Retina (tissue), 1 donor: Measurements from ENCODE around the gene ILF3.

ENCODE experiments used
- DNase-seq: peaks from one replicate; pipeline ENCODE4 v3.0.0-alpha.2; 2016

Gene ILF3

DNA sequence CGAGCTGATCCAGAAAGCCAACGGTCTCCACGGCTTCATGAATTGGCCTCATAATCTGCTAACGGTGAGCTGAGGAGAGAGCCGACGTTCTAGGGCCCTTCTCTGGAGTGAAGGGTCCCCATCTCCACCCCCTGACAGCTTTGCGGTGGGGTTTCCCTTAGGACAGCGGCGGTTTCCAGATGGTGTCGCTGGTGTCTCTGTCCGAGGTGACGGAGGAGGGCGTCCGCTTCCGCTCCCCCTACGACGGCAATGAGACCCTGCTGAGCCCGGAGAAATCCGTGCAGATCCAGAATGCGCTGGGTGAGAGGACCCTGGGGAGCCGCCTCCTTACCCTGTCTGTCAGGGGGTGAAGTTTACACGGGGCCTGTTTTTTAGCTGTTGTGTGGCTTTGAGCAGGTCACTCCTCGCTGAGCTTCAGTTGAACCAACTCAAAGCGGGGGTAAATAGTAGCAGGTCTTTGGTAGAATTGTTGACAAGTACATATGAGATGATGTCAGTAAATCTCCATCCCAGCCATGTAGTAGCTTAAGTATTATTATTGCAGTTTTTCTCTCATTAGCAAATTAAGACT lies 47.9 kb downstream of the ILF3 start:
- DNase-seq = peak; percentile 64

DNA sequence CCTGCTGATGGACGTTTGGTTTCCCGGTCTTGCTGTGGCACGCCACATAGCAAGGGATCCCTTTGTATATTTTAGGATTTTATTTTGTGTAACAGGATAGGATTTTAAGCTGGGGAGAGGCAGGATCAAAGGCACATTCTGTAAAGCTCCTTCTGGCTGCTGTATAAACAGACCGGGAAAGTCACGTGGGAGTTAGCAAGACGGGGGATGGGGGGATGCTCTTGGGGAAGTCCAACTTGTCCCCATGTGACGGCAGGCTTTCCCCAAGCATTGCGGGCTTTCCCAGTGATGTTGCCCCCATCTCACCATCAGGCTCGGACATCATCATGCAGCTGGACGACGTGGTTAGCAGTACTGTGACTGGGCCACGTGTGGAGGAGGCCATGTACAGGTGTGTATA lies 52.8 kb downstream of the ILF3 start:
- DNase-seq = no peak

DNA sequence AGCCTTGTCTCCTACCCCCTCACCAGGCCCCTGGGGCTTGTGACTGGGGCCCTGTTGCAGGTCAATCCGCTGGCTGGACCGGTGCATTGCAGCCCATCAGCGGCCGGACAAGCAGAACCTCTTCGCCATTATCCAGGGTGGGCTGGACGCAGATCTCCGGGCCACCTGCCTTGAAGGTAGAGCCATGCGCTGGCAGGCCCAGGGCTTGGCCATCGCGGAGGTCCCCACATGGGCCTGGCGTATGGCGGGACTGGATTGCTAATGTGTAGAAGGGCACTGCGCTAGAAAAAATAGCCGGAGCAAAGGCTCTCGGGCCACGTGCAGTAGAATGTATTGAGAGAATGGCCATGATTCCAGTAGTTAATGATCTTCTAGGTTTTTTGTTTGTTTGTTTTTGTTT lies 53.3 kb downstream of the ILF3 start:
- DNase-seq = no peak

DNA sequence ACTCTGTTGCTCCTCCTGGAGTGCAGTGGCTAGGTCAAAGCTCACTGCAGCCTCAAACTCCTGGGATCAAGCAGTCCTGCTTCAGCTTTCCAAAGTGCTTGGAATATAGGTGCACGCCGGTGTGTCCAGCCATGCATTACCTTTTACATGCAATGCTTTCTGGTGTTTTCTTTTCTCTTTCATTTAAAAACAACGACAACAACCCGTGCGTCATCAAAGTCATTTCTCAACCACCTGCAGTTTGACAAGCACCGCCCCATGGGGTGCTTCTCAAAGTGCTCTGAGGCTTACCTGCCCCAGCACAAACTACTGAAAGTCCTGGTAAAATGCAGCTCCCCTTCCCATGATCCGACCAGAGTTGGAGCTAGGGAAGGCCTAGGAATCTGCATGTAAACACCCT lies 54.1 kb downstream of the ILF3 start:
- DNase-seq = no peak

DNA sequence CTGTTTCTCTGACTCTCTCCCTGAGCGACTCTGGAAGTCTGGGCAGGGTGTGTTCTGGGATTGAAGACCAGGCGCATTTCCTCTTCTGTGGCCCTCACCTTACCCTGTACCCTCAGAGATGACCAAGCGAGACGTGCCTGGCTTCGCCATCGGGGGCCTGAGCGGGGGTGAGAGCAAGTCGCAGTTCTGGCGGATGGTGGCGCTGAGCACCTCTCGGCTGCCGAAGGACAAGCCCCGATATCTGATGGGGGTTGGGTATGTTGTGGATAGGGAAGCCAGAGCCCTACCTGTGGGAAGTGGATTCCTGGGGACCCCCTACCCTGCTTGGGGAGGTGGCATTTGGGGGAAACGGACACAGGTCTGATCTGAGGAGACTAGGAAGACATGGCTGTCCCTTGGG lies 57.9 kb downstream of the ILF3 start:
- no peak for DNase-seq

DNA sequence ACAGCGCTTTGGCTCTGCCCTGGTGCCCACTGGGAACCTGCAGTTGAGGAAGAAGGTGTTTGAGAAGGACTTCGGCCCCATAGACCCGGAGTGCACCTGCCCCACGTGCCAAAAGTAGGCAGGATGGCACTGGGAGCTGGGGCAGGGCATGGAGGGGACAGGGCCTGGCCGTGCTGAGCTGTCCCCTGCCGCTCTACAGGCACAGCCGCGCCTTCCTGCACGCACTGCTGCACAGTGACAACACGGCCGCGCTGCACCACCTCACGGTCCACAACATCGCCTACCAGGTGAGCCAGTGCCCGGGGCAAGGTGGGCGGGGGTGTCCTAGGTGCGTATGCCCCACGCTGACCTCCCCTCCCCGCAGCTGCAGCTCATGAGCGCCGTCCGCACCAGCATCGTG lies 58.6 kb downstream of the ILF3 start:
- DNase-seq = no peak

DNA sequence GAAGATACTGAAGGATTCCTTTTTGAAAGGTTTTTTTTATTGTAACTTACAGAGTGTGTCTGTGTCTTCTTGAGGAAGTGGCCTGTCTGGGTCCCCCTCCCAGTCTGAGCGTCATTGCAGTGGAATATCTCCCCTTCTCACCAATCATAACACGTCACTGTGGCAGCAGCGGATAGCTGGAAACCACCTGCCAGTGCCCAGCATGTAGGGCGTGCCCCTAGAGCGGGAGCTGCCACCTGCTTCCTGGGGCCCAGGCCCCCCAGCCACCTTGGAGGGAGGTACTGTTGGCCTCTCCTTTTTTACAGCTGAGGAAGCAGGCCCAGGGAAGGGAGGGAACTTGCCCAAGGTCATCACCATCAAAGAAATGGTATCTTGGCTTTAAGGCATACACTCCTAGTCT lies 59.2 kb downstream of the ILF3 start:
- DNase-seq = no peak

DNA sequence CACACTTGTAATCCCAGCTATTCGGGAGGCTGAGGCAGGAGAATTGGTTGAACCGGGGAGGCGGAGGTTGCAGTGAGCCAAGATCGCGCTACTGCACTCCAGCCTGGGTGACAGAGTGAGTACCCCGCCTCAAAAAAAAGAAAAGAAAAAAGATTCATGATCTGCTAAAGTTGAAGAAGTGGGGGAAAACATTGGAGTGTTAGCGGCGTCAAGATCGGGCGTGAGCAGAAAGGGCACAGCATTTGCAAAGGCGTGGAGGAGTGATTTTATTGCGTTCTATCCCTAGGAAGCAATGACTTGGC lies 62.9 kb downstream of the ILF3 start:
- DNase-seq = no peak

DNA sequence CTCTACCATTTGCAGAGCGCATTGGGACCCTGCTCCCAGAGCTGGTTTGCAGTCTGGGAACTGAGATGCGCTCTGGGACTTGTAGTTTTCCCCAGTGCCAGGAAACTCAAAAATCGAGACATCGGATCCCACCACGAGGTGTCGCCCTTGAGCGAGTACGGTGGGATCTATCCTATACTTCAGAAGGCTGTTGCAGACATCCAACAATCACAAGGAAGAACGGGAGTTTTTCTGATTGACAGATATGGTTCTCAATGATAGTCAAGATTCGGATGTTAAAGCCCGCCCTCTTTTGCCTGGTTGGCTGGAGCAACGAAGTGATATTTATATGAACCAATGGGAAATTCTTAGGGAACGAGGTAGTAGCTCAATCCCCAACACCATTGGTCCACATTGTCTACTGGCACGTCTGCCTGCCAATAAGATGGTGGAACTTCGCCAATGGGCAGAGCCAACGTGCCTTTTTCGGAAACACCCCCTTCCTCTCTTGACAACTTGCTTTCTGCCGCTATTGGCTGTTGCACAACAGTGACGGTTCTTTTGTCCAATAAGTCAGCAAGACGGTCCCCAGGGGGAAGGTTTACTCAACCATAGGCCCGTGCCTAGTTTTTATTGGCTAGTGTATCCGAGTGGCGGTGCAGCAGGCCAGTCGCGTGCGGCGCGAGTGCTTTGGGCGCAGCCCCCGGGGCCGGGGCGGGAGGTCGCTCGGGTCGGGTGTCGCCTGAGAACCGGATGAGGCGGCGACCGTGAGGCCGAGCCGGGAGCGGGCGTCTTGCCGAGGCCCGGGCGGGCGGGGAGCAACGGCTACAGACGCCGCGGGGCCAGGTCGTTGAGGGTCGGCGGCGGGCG lies 63.4 kb downstream of the ILF3 start, which contains the start of gene DNM2:
Gene DNM2 (plus strand): TSS at position 724 of the 849 bp plus-strand sequence. CDS start 164 bp downstream, outside the sequence.
- DNase-seq = peak; percentile 97

DNA sequence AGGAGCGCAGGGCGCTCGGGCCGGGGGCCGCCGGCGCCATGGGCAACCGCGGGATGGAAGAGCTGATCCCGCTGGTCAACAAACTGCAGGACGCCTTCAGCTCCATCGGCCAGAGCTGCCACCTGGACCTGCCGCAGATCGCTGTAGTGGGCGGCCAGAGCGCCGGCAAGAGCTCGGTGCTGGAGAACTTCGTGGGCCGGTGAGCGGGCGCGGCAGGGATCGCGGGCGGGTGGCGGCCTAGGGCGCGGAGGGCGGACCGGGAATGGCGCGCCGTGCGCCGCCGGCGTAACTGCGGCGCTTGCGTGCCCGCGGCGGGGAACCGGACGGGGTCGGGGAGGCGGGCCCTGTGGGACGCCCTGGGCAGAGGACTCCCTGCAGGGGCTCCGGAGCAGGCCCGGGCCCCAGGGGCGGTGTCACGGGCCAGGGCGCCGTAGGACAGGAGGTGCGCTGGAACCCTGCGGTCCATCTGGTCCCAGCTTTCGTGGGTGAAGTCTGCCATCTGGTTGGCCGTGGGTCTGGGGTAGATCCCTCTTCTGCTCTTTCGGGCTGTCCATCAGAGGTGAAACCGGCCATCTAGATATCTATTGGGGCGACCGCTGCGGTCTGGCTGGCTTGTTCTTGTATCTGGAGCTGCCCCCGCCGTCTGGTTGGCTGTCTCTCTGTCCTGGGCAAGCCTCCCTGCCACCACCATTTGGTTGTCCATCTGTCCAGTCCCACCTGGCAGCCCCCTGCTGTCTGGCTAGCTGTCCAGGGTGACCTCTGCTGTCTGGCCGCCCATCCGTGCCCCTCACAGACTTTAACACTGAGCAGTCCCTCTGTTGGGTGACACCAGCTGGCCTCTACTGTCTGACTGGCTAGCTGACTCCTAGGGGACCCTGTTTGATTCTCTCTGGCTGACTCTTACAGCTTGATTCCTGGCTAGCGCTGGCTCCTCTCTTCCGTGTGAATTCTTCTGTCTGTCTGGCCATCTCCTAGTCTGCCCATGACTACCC lies 64.4 kb downstream of the ILF3 start:
- peak; percentile 72 for DNase-seq

DNA sequence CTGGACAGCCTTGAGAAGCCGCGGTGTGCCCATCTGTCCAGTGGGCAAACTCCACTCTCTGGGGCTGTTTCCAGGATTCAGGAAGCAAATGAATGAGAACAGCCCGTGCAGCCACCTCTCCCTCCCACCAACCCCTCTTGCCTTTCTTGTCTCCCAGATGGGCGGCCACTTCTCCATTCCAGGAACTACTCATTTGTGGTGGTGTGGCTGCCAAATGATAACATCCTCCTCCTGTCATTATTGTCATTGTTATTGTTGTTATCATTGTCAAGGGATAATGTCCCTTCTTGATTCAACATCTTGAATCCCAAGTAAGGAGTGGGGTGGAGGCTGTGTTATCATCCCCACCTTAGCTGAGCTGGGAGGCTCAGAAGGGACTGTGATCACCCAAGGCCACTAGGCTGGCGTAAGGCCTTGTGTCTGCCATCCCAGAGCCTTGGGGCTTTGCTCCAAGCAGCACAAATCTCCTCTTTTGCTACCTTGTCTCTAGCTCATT lies 65.4 kb downstream of the ILF3 start:
- no peak for DNase-seq

DNA sequence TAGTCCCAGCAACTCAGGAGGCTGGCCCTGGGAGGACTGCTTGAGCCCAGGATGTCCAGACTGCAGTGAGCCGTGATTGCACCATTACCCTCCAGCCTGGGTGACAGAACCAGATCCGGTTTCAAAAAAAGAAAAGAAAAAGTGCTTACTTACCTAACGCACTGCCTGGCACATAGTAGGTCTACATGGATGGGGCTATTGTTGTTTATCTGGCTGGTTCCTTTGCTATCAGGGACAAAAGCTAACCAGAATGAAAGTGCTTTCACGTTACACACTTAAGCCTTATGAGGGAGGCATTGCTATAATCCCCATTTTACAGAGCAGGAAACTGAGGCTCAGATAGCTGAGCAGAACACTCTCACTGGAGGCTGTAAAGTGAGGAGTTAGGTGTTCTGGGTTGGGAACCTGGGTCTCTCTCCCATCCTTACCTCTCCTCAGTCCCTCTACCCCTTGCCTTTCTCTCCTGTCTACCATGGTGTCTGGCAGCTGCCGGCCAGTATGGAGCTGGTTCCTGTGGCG lies 66.5 kb downstream of the ILF3 start:
- no peak for DNase-seq

DNA sequence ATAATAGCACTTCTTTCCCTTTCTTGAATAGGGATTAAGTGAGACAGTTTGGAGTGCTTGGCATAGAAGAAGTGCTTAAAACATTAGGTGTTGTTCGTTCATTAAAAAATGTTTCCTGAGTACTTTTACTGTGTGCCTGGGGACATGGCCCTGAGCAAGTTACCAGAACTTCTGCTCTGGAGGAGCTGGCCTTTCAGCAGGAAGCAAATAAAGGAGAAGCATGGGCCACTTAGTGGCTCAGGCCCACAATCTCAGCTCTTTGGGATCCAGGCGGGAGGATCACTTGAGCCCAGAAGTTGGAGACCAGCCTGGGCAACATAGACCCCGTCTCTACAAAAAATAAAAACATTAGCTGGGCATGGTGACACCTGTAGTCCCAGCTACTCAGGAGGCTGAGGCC lies 69.4 kb downstream of the ILF3 start:
- no peak for DNase-seq

DNA sequence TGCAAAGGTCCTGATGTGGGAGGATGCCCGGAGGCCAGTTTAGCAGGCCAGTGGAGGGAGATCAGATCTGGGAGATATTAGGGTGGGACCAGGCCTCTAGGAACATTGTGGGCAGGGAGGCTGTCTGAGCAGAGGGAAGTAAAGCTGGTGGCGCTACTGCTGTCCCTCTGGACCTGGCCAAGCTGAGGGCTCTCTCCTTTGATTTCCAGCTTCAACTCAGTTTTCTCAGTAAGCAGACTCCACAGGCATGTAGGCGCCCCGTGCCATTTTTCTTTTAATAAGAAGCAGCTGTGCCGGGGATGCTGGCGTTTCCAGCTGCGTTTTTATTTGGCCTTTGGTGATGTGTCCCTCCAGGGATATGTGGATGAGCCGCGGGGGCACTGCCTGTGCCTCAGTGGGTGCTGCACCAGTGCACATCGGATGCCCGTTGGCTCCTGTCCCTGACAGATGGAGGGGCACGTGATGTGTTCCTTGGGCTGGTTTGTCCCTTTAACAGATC lies 70.5 kb downstream of the ILF3 start:
- DNase-seq = no peak

DNA sequence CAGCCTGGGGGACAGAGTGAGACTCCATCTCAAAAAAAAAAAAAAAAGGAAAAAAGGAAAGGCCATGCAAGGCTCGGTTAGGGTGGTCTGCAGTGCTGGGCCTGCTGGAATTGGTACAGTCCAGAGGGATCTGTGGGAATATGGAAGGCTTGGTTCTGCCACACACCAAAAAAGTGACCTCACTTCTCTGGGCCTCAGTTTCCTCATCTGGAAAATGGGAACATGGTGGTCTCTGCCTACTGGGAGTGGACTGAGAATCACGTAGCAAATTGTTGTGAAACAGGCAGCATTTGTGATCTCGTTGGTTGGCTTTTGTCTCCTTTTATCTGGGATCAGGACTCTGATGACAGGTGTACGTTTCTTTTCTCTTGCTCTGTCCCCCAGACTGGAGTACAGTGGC lies 71.3 kb downstream of the ILF3 start:
- no peak for DNase-seq

DNA sequence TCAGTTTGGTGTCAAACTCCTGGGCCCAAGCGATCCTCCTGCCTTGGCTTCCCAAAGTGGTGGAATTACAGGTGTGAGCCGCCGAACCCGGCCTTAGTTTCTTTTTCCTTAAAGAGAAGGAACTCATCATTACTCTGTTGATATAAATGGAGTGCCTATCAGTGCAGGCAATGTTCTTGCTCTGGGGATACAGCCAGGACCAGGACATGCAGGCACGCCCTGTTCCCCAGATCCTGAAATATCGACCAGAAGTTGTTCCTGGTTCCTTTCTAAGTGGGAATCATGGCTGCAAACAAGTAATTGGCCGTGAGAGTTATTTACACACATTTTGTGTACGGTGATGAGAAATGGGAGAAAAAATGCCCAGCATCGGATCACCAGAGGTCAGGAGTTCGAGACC lies 72.1 kb downstream of the ILF3 start:
- no peak for DNase-seq

DNA sequence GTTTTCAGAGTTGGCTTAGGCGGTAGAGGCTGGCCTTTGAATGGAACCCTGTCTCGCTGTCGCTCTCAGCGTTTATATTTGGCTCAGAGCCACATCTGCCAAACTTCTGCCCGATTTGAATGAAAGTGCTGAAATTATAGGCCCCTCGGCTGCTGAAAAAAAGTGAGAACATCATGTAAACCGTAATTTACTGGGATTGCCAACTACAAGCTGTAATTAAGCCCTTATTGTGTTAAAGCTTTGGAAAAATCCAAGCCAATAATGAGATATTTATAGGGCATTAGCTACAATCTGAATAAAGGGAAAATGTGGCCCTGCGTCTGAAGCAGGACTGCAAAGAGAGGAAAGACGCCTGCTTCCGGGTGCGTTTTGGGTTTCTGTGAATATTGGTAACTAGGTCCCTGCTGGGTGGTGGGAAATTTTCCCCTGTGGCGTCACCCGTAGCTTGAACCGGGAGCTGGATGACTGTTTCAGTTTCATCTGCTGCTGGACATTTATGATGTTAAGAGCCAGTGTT lies 73.6 kb downstream of the ILF3 start:
- DNase-seq = no peak

DNA sequence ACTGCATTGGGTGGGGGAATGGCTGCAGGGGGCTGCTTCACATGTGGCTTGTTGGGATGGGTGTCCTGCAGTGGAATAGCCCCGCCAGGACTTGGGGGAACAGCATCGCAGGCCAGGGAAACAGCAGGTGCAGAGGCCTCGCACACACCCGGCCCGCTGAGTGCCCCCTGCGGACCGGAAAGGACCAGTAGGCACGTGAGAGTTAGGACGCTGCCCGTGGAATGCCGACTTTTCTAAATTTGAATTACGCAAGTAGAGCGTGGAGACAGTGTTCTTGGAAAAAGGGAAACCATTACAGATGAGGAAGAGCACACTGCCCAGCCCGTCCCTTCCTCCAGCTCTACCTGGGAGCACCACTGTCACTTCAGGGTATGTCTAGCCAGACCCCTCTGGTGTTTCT lies 75.3 kb downstream of the ILF3 start:
- DNase-seq = no peak

DNA sequence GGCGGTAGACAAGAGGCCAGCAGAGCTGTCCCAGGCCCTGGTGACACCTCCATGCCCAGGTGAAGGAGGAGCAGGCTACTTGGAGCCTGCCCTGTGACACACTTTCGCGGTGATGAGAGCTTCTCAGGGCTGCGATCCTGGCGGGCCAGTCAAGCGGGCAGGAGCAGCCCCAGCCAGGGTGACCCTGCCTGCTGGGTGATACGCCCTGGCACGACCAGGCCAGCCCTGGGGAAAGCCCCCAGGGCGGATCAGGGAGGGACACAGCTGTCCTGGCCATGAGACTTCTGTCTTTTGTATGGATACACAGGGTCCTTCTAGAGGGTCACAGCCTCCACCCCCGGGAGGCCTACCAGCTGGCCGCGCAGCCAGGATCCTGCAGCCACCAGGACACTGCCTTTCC lies 76.8 kb downstream of the ILF3 start:
- DNase-seq = no peak

DNA sequence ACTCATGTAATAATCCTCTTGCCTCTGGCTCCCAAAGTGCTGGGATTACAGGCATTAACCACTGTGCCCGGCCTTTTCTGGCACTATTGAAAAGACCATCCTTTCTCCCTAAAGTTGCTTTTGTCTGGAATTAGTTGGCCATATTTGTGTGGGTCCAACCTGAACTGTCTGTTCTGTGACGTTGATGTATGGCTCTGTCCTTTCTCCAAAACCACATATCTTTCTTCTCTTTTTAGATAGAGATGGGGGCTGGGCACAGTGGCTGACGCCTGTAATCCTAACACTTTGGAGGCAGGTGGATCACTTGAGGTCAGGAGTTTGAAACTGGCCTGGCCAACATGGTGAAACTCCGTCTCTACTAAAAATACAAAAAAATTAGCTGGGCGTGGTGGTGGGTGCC lies 81.6 kb downstream of the ILF3 start:
- no peak for DNase-seq

DNA sequence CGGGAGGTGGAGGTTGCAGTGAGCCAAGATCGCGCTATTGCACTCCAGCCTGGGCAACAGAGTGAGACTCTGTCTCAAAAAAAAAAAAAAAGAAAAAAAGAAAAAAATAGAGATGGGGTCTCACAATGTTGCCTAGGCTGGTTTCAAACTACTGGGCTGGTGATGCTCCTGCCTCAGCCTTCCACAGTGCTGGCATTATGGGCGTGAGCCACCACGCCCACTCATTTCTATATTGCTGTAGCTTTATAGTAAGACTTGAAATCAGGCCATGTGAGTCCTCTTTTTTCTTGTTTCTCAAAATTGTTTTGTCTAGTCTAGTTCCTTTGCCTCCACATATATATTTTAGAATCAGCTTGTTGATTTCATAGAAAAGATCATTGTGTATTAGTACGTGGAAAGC lies 82.0 kb downstream of the ILF3 start:
- DNase-seq = no peak

DNA sequence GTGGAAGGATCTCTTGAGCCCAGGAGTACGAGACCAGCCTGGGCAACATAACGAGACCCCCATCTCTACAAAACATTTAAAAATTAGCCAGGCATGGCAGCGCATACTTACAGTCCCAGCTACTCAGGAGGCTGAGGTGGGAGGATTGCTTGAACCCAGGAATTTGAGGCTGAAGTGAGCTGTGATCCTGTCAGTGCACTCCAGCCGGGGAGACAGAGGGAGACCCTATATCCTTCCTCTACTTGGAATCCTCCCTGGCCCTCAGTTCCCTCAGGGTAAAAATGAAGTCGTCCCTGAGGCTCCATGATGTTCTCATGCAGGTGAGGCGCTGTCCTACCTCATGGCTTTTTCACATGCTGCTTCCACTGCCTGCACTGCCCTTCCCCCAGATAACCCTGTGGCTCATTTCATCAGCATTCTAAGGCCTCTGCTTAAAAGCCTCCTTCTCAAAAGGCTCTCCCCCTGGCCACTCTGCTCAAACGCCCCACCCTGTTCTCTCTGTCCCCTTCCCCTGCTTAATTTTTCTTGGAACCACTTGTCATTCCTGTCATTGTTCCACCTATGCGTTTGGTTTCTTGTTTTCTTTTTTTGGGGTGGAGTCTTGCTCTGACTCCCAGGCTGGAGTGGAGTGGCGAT lies 82.9 kb downstream of the ILF3 start:
- DNase-seq = no peak
